ENCODE measurements around the gene TMEM108.

The TMEM108 gene

DNA sequence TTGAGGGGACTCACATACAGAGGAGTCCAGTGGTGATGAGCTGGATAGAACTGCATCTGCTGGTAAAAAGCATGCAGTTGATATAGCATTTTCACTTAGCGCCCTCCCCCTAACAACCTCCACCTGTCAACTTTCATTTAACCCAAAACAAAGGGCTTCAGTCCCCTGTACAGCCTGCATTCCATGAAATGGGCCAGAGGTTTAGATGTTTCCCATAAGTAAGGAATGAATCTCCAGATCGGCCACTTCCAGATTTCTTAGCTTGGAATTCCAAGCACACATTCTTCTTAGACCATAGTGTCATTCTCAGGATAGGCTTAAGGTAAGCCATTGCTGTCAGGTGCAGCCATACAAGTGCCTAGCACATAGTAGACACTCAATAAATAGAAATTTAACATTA lies 328.7 kb downstream of the TMEM108 start:
- no peak for DNase-seq

DNA sequence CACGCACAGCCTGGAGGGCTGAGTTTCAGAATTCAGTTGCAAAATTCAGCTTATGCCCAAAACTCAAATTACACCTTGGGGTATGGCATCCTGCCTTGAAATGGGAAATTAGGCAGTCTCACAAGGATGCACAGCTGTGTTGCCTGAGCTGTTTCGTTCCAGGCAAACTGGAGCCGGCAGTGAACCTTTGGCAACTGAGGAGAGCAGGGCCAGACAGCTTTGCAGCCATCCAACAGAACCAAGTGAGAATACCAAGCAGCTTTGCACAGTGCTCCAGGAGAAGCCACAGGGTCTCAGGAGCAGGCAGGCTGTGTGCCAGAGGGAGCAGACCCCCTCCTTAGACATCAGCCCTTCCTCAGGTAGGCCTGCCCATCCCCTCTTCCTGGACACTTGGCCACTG lies 329.2 kb downstream of the TMEM108 start:
- DNase-seq: no peak

DNA sequence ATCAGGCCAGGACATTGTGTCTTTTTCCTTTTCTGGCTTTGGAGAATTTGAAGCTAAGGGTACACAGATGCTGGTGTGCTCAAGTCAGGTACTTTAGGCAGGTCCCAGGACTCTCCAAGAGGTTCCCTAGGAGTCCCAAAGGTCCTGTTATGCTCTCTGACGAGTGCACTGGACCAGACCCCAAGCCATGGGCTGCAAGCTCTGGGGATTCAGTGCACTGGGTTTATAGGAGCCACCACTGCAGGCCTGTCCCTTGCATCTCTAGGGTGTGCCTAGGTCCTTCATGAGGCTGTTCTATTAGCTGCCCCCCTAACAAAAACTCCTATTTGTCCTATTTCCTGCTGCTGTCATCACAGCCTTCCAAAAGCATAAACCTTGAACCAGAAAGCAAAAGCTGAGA lies 329.8 kb downstream of the TMEM108 start:
- no peak for DNase-seq

DNA sequence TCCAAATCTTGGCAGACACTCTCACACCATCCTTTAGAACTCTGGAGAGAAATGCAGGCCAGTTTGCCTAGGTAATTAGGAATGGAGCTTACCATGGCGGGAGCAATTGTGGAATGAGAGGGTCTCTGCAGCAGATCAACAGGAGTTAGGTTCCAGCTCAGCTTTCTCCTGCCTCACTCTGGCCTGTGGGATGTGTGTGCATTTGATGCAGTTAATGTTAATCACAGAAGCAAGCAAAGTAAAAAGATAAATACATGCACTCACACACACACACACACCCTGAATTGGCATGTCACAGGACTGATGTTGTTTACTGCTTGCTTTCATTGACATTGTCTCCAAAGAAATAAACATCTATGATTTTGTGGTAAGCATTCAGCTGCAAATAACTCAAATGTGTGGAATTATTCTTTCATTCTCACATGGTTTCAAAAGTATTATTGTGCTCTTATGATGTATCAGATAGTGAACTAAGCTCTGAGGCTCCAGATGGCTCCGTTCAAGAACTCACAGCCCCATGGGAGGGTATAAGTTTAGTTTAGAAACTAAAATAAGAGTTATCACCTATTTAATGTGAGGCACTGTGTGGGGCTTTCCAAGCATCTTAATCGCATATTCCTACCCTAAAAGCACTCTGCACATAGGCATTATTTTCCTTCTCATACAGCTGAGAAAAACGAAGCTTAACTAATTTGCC lies 330.3 kb downstream of the TMEM108 start:
- no peak for DNase-seq

DNA sequence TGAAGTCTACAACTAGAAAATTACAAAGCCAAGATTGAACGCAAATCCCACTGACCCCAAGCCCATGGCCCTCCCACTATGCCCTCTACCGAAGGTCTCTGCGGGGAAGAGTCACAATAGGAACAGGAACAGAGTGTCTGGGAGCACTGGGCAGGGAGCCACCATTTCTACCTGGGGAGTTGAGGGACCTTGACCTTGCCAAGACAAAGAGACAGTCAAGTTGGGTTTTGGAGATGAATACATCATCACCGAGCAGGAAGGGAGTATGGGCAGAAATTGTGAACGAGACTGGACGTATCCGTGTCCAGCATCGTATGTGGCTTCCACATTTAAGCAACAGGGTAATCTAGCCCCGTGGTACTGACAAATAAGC lies 330.9 kb downstream of the TMEM108 start:
- no peak for DNase-seq

DNA sequence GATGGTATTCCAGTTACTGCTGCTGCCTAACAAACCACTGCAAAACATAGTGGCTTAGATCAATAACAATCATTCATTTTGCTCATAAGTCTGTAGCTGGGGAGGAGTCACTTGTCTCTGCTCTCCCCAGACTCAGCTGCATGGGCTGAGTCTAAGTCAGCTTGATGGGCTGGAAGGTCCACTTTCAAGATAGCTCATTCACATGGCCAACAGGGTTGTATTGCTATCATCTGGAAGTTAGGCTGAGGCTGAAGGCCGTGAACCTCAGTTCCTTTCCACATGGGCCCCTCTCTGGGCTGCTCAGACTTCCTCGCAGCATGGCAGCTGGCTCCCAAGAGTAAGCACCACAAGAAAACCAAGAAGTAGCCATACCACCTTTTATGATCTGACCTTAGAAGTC lies 333.0 kb downstream of the TMEM108 start:
- no peak for DNase-seq

DNA sequence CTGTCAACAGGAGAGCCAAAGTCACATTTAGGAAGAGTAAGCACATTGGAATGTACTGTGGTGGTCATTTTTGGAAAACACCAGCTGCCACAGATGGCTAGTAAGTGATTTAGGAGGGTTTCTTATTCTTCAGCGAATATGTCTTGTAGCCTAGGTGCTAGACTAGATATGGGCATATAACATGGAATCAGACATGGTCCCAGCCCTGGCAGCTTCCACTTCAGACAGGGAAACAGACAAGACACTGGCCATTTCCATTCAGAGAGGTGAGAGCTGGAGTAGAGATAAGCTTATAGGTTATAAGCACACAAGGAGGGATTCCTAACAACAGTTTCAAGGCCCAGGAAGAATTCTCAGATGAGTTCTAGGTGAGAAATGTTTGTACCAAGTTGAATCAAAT lies 333.5 kb downstream of the TMEM108 start:
- no peak for DNase-seq

DNA sequence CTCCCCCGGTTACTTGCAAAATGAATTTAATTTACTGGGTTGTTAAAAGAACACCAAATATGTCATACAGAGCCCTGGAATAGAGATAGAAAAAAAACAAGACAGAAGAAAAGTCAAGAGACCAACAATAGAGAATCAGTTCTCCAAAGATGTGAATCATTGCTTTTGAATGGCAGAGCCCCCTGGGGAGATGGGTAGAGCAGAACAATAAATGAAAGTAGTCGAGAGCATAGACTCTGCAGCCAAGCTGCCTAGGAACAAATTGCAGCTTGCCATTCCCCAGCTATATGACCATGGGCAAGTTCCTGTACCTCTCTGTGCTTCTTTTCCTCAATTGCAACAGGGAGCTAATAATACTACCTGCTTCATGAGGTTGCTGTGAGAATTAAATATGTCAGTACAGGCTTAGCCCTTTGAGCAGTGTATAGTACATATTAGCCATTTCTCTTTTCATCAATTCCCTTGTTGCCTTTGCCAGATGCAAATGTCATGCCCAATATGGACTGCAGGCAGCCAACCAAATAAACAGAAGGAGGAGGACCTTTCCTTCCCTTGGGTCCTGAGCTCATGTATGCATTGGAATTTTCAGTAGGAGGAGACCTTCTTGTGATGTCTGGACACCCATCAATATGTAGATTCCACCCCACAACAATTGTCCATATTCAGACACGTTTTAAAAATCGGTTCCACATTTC lies 336.7 kb downstream of the TMEM108 start:
- no peak for DNase-seq

DNA sequence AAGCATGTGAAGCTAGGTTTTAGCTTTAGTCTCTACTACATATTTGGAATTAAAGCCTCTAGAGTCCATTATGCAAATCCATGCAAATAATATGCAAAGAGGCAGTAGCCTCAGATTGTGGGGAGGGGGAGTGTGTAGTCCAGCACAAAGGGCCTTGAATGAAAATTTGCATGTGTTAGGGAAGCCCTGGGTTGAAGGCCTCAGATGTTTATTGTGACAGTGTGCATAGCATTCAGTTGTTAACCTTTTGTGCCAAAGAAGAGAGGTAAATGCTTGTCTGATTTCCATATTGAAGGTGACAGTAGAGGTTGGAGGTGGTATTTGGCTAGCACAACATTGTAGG lies 337.2 kb downstream of the TMEM108 start:
- no peak for DNase-seq

DNA sequence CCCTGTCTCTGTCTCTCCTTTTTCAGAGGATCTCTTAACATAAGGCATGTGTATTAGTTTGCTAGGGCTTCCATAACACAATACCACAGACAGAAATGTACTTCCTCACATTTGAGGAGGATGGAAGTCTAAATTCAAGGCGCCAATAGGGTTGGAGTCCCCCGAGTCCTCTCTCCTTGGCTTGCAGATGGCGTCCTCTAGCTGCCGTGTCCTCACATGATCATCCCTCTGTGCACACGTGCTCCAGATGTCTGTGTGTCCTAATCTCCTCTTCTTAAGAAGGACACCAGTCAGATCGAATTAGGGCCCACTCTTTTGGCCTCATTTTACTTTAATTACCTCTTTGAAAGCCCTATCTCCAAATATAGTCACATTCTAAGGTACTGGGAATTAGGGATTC lies 338.6 kb downstream of the TMEM108 start:
- DNase-seq: no peak

DNA sequence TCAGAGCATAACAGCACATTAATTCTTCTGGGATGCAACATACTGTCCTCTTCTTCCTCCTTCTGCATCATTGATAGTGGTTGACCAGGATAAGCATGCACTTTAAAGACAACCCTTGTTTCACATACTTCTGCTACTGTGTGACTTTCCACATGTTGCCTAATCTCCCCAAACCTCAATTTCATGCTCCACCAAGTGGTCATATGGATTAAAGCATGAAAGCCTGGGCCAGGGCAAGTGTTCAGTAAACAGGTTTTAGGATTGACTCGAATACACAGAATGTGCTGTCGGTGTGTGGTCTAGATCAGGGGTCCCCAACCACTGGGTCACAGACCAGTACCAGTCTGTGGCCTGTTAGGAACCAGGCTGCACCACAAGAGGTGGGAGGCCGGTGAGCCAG lies 339.2 kb downstream of the TMEM108 start:
- no peak for DNase-seq

DNA sequence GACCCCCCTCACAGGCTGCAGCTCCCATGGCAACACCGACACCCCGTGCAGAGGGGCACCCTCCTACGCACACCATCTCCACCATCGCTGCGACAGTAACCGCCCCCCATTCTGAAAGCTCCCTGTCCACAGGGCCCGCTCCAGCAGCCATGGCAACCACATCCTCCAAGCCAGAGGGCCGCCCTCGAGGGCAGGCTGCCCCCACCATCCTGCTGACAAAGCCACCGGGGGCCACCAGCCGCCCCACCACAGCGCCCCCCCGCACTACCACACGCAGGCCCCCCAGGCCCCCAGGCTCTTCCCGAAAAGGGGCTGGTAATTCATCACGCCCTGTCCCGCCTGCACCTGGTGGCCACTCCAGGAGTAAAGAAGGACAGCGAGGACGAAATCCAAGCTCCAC lies 341.7 kb downstream of the TMEM108 start:
- no peak for DNase-seq

DNA sequence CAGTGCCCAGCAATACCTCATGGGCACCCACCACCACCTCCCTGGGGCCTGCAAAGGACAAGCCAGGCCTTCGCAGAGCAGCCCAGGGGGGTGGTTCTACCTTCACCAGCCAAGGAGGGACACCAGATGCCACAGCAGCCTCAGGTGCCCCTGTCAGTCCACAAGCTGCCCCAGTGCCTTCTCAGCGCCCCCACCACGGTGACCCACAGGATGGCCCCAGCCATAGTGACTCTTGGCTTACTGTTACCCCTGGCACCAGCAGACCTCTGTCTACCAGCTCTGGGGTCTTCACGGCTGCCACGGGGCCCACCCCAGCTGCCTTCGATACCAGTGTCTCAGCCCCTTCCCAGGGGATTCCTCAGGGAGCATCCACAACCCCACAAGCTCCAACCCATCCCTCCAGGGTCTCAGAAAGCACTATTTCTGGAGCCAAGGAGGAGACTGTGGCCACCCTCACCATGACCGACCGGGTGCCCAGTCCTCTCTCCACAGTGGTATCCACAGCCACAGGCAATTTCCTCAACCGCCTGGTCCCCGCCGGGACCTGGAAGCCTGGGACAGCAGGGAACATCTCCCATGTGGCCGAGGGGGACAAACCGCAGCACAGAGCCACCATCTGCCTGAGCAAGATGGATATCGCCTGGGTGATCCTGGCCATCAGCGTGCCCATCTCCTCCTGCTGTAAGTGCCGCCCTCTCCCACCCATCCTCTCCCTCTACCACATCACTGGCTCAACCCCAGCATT lies 342.5 kb downstream of the TMEM108 start:
- DNase-seq: no peak

DNA sequence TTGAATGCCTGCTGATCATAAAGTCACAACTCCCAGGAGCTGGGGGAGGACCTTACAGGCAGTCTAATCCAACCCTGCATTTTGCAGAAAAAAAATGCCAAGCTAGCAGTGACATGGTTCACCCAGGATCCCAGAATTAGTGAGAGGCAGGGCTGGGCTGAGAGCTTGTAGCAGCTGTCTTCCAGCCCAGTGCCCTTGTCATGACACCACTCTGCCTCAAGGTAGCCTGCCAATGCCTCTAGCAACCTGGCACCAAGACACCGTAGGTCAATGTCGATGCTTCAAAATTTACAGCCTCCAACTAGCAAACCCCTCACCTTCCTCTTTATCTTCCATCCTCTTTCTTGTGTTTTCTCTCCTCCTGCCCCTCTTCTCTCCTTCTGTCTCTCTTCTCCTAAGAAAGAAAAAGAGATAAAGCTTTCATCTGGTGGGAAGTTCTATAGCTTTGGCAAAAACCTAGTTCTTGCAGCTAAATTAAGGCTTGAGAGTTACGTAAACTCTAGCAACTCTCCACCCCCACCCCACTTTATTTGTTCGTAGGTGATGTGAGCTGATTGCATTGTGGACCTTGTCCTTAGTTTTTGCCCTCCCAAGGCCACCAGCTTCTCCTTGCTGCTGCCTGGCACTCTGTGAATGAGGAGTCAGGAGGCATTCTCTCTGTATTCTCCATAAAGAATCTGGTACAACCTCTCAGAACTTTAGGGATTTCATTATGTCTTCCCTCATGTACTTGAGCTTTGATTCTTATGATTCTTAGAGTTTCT lies 343.3 kb downstream of the TMEM108 start:
- DNase-seq: no peak

DNA sequence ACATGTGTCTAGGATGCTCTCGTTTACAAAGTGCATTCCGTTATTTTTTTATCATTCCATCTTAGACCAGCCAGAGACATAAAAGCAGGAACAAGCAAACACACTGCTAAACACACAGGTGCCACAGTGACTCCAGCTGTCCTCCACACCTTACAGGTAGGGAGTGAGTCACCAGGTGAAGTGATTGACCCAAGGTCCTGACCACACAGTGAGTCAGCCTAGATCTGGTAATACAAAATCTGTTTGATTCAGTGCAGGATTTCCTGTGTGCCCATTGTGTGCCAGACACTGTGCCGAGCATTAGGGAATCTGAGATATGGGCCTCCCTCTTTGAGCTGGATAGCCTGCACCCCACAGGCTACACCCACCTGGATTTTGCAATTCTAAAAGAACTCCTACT lies 345.0 kb downstream of the TMEM108 start:
- no peak for DNase-seq

DNA sequence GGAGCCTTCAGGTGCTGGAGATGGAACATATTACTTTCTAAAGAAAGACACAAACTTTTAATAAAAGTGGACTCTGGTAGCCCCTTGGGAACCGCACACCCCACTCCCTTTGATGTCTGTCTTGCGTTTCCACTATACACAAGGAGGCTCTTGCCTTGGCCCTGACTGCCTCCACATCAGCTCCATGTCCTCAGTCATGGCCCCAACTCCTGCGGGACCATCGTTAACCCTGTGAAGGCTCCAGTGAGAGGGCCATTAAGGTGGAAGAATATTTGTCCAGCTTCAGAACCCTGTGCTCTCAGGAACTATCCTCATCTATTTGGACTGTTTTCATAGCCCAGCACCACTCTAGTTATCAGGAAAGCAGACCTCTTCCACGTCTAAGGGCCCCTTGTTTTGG lies 345.6 kb downstream of the TMEM108 start:
- DNase-seq: no peak

DNA sequence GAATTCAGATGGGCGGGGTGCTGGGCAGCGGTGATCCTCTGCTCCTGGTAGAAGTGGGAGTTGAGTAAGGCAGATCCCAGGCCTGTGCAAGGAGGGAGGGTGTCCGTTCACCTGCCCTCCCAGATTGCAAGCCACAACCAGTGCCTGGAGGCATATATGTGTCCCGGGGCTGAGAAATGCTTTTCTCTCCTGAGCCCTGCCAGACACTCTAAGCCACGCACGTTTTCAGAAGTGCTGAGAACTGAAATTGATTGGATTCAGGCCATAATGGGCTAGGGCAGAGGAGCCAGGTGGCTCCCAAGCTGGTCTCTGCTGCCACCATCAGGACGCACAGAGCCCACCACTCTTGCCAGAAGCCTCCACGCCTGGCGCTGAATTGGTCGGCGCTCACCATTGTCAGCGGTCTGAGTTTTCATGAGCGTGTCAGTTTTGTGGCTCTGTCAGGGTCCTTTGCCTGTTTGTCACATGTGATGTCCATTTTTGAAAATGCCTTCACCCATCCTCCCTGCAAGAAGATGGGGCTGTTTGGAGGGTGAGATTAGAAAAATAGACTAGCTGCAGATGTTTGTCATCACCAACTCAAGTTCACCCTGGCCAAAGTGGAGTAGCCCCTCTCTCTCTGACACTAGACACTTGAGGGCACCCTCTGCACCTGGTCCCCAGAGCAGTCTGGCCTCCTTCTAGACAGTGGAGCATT lies 346.3 kb downstream of the TMEM108 start:
- peak; percentile 9 for DNase-seq

DNA sequence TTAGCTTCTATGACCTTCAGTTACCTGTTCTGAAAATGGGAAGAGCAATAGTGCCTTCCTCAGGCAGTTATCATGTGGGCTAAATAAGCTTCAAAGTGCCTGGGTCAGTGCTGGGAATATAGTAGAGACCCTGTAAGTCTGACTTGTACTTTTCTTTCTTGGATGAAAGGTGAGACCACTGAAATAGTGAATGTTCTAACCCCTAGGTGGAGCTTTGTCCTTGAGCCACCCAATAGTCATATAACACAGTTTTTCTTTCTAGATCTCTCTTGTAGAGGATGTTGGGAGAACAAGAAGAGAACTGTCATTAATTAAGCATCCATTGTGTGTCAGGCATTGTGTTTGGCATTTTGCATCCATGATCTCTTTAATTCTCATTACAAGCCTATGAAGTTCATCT lies 348.7 kb downstream of the TMEM108 start:
- no peak for DNase-seq

DNA sequence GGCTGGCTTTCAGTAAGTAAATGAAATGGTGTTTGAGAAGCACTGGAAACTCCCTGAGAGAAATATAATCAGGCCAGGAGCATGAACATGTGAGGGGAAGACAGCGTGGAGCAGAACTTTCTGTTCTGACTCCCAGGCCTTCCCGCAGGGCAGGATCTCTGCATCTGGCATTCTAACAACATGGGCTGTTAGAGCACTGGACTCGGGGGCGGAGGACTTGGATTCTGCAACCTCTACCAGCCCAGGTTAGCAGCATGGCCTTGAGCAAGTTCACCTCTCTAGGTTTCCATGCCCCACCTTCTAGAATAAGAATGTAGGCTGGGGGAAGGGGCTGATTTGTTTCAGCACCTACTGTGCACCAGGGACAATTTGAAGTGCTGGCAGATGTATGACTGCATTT lies 349.1 kb downstream of the TMEM108 start:
- no peak for DNase-seq

DNA sequence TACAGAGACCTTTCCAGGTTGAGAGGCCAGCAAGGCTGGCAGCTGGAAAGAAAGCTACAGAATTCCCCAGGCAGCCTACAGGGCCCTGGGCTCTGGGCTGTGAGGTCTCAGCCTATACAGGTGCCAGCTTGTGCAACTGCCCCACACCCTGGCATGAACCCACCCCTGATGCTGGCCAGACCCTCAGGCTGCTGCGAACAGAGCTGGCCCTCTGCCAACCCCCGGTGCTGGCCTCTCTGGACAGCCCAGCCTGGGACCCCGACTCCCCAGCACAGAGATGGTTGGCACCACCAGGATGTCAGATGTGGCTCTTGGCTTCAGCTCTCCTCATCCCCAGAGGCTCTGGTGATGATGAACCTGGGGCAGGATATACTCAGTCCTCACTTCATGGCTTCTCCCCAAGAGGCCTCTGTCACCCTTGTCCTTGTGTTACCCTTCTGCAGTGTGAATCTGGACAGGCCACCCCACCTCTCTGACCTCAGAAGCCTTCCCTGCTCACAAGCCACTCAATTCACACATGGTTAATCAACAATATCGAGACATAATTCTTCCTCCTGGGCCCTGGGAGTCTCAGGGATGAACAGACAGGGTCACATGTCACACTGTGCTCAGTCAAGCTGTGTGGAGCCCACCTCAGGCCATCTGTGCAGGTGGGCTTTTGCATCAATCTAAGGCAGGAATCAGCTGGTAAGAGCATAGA lies 350.7 kb downstream of the TMEM108 start:
- DNase-seq: no peak

DNA sequence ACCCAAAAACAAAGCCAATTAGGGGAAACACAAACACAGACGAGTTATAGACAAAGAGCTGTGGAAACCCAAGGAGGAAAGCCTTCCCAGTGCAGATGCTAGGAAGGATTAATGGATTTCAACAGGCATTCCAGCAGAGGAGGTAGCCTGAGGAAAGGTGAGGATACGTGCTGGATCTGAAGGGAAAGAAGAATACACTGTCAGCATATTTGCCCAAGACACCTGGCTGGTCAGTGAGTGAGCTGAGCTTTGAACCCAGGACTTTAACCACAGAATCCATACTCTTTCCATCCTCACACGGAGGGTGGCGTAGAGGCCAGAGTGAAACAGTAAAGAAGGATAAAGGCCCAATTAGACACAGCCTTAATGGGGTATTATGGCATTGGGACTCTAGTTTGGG lies 352.5 kb downstream of the TMEM108 start:
- DNase-seq: no peak

DNA sequence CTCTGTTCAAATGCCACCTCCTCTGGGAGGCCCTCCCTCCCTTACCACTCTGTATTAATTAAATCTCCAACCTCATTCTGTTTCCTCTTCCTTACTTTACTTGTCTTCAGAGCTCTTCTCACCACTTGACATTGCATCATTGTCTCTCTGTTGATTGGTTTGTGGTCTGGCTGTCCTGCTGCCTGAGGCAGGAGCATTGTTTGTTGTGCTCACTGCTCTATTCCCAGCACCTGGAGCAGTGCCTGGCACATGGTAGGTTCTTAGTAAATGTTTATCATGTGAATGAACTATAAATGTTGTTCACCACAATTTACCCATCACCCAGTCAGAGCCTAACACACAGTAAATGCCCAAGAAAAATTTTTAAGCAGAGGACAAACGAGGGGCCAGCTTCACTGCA lies 355.0 kb downstream of the TMEM108 start:
- no peak for DNase-seq
